Stimulated activated CD4-positive, alpha-beta T cell treated with anti-CD3 and anti-CD28 coated beads, Interleukin-2, amount 100 ng/mL, for 4 hours (primary cell): Measurements from ENCODE around the gene HOXA2.

Source experiments
- DNase-seq: peaks from one replicate; pipeline ENCODE4 v3.0.0-alpha.2; 2020; ENCODE audit warnings: low read depth

The HOXA2 gene

GRCh38 chr7:27078616-27079233 lies 23.8 kb downstream of the HOXA2 start:
- DNase-seq: no peak

GRCh38 chr7:27073076-27073475 lies 29.4 kb downstream of the HOXA2 start:
- DNase-seq: no peak

GRCh38 chr7:27071622-27072390 lies 30.7 kb downstream of the HOXA2 start:
- DNase-seq: no peak

GRCh38 chr7:27068259-27068658 lies 34.2 kb downstream of the HOXA2 start:
- DNase-seq: no peak

GRCh38 chr7:27066148-27066547 lies 36.3 kb downstream of the HOXA2 start:
- no peak for DNase-seq

GRCh38 chr7:27065709-27066108 lies 36.8 kb downstream of the HOXA2 start:
- no peak for DNase-seq

GRCh38 chr7:27064661-27065060 lies 37.8 kb downstream of the HOXA2 start:
- no peak for DNase-seq

GRCh38 chr7:27064159-27064558 lies 38.3 kb downstream of the HOXA2 start:
- DNase-seq: no peak

GRCh38 chr7:27062946-27063345 lies 39.5 kb downstream of the HOXA2 start:
- DNase-seq: no peak

- DNase-seq: no peak
Measured at GRCh38 chr7:27053153-27053552, 49.3 kb downstream of the HOXA2 start.

GRCh38 chr7:27051451-27051850 lies 51.0 kb downstream of the HOXA2 start:
- DNase-seq: no peak
